Stimulated activated CD8-positive, alpha-beta memory T cell treated with anti-CD3 and anti-CD28 coated beads, Interleukin-15, amount 100 ng/mL, for 1 hour (primary cell): Measurements from ENCODE around the gene RIT2.
"Not testable (repeated sequence)": the region's sequence is repeated elsewhere in the genome, so short reads cannot be mapped to it uniquely, and the experiment has no call there.

ENCODE experiments used
- DNase-seq: peaks from one replicate; pipeline ENCODE4 v3.0.0-alpha.2; 2020; ENCODE audit warnings: low read depth

The RIT2 gene

GRCh38 chr18:42760290-42760689 lies 355.2 kb downstream of the RIT2 start:
- no peak for DNase-seq

GRCh38 chr18:42758852-42759251 lies 356.6 kb downstream of the RIT2 start:
- no peak for DNase-seq

GRCh38 chr18:42756214-42756613 lies 359.3 kb downstream of the RIT2 start:
- DNase-seq: no peak

- DNase-seq: no peak
Observed at GRCh38 chr18:42752916-42753315, 362.6 kb downstream of the RIT2 start.

- DNase-seq: no peak
Observed at GRCh38 chr18:42746794-42747193, 368.7 kb downstream of the RIT2 start.

- no peak for DNase-seq
Observed at GRCh38 chr18:42745931-42746330, 369.6 kb downstream of the RIT2 start.

GRCh38 chr18:42745171-42745570 lies 370.3 kb downstream of the RIT2 start:
- no peak for DNase-seq

- no peak for DNase-seq
Observed at GRCh38 chr18:42743373-42744138, 371.9 kb downstream of the RIT2 start.

- no peak for DNase-seq
Observed at GRCh38 chr18:42742969-42743368, 372.5 kb downstream of the RIT2 start.

- no peak for DNase-seq
Observed at GRCh38 chr18:42742474-42742873, 373.0 kb downstream of the RIT2 start.

GRCh38 chr18:42741805-42742347 lies 373.6 kb downstream of the RIT2 start:
- not testable (repeated sequence) for DNase-seq

- not testable (repeated sequence) for DNase-seq
Observed at GRCh38 chr18:42741299-42741698, 374.2 kb downstream of the RIT2 start.

- DNase-seq: no peak
Observed at GRCh38 chr18:42736074-42736473, 379.4 kb downstream of the RIT2 start.

- no peak for DNase-seq
Observed at GRCh38 chr18:42734520-42734919, 381.0 kb downstream of the RIT2 start.

GRCh38 chr18:42730272-42730671 lies 385.2 kb downstream of the RIT2 start:
- no peak for DNase-seq

- no peak for DNase-seq
Observed at GRCh38 chr18:42719221-42719620, 396.3 kb downstream of the RIT2 start.

GRCh38 chr18:42712065-42712464 lies 403.4 kb downstream of the RIT2 start:
- DNase-seq: no peak

- DNase-seq: no peak
Observed at GRCh38 chr18:42707080-42707479, 408.4 kb downstream of the RIT2 start.

- DNase-seq: no peak
Observed at GRCh38 chr18:42706618-42707017, 408.9 kb downstream of the RIT2 start.

GRCh38 chr18:42706029-42706608 lies 409.4 kb downstream of the RIT2 start:
- no peak for DNase-seq
